Glutamatergic neuron (in vitro differentiated cells): Measurements from ENCODE around the gene NR3C2. TPM values are rescaled to one million over a fixed set of nuclear protein-coding genes. Genes with fewer than 3 reads are reported as not detected.

Experiments
- DNase-seq: peaks from one replicate; pipeline ENCODE4 v3.0.0; 2022
- H3K27ac Mint-ChIP-seq: one replicate; pipeline ENCODE4 v1.8.0; 2020; ENCODE audit warnings: mild to moderate bottlenecking, mixed read lengths, inconsistent platforms; ENCODE audit not compliant: unreplicated experiment
- H3K27me3 Mint-ChIP-seq: one replicate; pipeline ENCODE4 v1.8.0; 2020; ENCODE audit warnings: mild to moderate bottlenecking, moderate library complexity, mixed read lengths, inconsistent platforms; ENCODE audit not compliant: unreplicated experiment
- H3K36me3 Mint-ChIP-seq: one replicate; pipeline ENCODE4 v1.8.0; 2020; ENCODE audit warnings: mild to moderate bottlenecking, mixed read lengths, inconsistent platforms; ENCODE audit not compliant: unreplicated experiment
- H3K4me1 Mint-ChIP-seq: one replicate; pipeline ENCODE4 v1.8.0; 2020; ENCODE audit warnings: mild to moderate bottlenecking, low read depth, mixed read lengths, inconsistent platforms; ENCODE audit not compliant: unreplicated experiment
- H3K4me3 Mint-ChIP-seq: one replicate; pipeline ENCODE4 v1.8.0; 2020; ENCODE audit warnings: mild to moderate bottlenecking, mixed read lengths, inconsistent platforms; ENCODE audit not compliant: unreplicated experiment
- H3K9me3 Mint-ChIP-seq: one replicate; pipeline ENCODE4 v1.8.0; 2020; ENCODE audit warnings: mild to moderate bottlenecking, moderate library complexity, mixed read lengths, inconsistent platforms; ENCODE audit not compliant: unreplicated experiment
- total RNA-seq: library from RNA; stranded (reverse); fragmentation: NEBNext Ultra II Directional; extraction: Animal tissue kit (Norgen Biotek cat#: 25700); gene quantifications from one replicate; pipeline ENCODE4 v1.2.1, GENCODE V29; 2021; ENCODE audit not compliant: unreplicated experiment
- TF ChIP-seq, protein P1 (sequence below): fragments of 200-600 bp; sonication (generic); IDR thresholded peaks from one replicate; pipeline ENCODE4 v1.5.0; 2021; ENCODE audit not compliant: partially characterized antibody, unreplicated experiment

NR3C2 gene
- total RNA-seq, 1 donor from 2014 or later: 0.29 TPM

DNA sequence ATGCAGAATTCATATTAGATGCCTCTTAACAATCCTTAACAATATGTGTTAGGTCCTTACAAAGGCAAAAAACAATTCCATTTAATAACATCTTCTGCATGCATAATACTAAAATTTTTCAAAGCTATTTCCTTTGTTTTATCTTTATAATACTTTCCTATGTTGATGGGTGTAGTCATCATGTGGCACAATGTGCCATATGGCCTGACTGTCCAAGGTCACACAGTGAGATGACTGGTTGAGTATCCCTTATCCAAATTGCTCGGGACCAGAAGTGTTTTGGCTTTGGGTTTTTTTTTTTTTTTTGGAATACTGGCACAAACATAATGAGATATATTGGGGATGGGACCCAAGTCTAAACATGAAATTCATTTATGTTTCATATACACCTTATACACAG is 77.7 kb downstream of the NR3C2 start:
- no peak overlapping the region for H3K27ac Mint-ChIP-seq
- H3K4me1 Mint-ChIP-seq: no peaks in the 10 kb centered on the region
- DNase-seq: no peak
- H3K4me3 Mint-ChIP-seq: no peak overlapping the region
- peaks cover 2% of the 10 kb centered on the region for H3K9me3 Mint-ChIP-seq
- TF ChIP-seq, protein P1, sequence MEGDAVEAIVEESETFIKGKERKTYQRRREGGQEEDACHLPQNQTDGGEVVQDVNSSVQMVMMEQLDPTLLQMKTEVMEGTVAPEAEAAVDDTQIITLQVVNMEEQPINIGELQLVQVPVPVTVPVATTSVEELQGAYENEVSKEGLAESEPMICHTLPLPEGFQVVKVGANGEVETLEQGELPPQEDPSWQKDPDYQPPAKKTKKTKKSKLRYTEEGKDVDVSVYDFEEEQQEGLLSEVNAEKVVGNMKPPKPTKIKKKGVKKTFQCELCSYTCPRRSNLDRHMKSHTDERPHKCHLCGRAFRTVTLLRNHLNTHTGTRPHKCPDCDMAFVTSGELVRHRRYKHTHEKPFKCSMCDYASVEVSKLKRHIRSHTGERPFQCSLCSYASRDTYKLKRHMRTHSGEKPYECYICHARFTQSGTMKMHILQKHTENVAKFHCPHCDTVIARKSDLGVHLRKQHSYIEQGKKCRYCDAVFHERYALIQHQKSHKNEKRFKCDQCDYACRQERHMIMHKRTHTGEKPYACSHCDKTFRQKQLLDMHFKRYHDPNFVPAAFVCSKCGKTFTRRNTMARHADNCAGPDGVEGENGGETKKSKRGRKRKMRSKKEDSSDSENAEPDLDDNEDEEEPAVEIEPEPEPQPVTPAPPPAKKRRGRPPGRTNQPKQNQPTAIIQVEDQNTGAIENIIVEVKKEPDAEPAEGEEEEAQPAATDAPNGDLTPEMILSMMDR: no peak
- no peaks in the 10 kb centered on the region for H3K36me3 Mint-ChIP-seq
- H3K27me3 Mint-ChIP-seq: no peaks in the 10 kb centered on the region

DNA sequence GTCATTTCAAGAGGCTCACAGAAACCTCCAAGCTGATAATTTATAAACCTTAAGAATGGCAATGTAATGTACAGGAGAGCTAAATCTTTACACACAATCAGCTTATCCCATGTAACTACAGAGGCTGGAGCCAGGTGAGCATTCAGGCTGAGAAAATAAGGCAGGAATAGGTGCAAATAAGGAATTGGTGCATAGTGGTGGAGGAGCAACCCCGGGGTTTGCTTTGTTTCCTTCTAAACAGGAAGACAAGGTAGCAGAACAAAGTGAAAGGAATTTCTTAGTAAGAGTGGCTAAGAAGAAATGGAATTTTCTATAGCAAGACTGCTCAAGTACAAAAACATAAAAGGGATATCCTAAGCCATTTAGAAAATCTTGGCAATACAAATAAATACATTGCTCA is 82.4 kb downstream of the NR3C2 start:
- H3K4me1 Mint-ChIP-seq: no peaks in the 10 kb centered on the region
- no peak for DNase-seq
- H3K27ac Mint-ChIP-seq: no peak overlapping the region
- H3K4me3 Mint-ChIP-seq: no peak overlapping the region
- TF ChIP-seq, protein P1: no peak
- no peaks in the 10 kb centered on the region for H3K27me3 Mint-ChIP-seq
- peaks cover 2% of the 10 kb centered on the region for H3K9me3 Mint-ChIP-seq
- no peaks in the 10 kb centered on the region for H3K36me3 Mint-ChIP-seq

DNA sequence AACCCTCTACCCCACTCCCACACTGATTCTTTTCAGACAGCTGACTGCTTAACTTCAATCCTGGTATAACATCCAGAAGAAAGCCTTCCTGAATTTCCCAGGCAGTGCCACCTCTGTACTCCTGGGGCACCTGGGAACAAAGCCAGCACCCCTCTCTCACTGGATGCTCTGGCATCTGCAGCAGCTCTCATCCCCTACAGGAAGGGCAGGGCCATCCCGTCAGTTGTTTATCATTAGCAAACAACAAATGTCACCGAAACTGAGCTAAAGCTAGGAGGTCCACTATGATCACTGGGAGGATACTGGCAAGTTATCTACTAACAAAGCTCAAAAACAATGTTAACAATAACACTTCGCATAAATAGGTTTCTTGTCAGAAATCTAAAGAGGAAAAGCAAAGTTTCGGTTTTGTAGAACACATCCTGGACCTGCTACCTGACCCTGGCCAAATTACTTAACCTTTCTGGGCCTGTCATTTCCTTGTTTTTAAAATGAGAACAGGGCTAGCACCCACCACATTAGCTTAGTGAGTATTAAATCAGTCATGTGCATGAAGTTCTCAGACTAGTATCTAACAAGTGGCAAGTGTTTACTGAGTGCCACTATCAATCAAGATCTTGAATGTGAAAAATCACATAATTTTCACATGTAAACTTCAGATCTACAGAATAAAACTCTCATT is 86.6 kb downstream of the NR3C2 start:
- TF ChIP-seq, protein P1: no peak
- DNase-seq: no peak
- Mint-ChIP-seq H3K4me3 (no peak overlapping the region), H3K27ac (no peak overlapping the region), H3K9me3 (no peaks in the 10 kb centered on the region), H3K36me3 (no peaks in the 10 kb centered on the region), H3K27me3 (no peaks in the 10 kb centered on the region), H3K4me1 (no peaks in the 10 kb centered on the region)

DNA sequence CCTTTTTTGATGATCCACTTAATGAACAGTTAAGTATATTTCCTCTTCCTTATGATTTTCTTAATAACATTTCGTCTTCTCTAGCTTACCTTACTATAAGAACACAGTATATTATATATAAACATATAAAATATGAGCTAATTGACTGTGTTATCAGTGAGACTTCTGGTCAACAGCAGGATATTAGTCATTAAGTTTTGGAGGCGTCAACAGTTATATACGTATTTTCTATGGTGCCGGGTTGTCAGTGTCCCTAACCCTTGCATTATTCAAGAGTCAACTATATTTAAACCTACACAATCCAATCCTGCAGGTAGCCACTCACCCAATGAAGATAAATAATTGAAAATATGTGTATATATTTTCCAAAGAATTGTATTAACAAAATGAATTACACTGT is 88.0 kb downstream of the NR3C2 start:
- Mint-ChIP-seq H3K4me3 (no peak overlapping the region), H3K9me3 (no peaks in the 10 kb centered on the region), H3K27ac (no peak overlapping the region), H3K27me3 (no peaks in the 10 kb centered on the region), H3K36me3 (no peaks in the 10 kb centered on the region), H3K4me1 (no peaks in the 10 kb centered on the region)
- no peak for DNase-seq
- TF ChIP-seq, protein P1: no peak

DNA sequence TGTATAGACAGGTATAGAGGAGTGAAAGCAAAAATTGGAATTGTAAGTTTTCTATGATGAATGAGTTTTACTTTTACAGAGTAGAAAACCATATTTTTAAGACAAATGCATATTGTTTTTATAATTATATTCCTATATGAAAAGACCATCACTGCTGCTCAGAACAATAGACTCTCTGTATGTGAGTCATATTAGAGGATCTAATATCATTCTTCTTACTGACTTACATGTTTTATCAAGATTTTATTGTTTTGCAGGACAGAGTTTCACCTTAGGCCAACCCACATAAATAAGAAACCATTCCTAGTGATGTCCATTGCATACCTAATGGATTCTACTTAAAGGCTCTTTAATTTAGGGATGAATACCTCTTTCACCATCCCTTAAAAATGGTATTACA is 88.6 kb downstream of the NR3C2 start:
- Mint-ChIP-seq H3K27me3 (no peaks in the 10 kb centered on the region), H3K4me1 (no peaks in the 10 kb centered on the region), H3K4me3 (no peak overlapping the region), H3K36me3 (no peaks in the 10 kb centered on the region), H3K9me3 (no peaks in the 10 kb centered on the region), H3K27ac (no peak overlapping the region)
- TF ChIP-seq, protein P1: no peak
- no peak for DNase-seq
